Keratinocyte (primary cell): Measurements from ENCODE around the gene EN2. TPM values are rescaled to one million over a fixed set of nuclear protein-coding genes. Genes with fewer than 3 reads are reported as not detected.

Experiments
- DNase-seq: peaks from one replicate; pipeline ENCODE4 v3.0.0-alpha.2; 2011; ENCODE audit warnings: low read depth, missing footprints, low spot score
- FAIRE-seq: peaks from 2 replicates; lab custom pipeline; 2011; peaks lifted over from hg19 to GRCh38; lab: Jason Lieb, UNC
- H2AFZ ChIP-seq: 2 replicates; pipeline ENCODE4 v1.6.0; 2012; ENCODE audit warnings: low read length, control low read depth, inconsistent platforms; ENCODE audit not compliant: control insufficient read depth
- H3K27ac ChIP-seq: 2 replicates; pipeline ENCODE4 v1.5.1; 2011; ENCODE audit warnings: low read length; ENCODE audit not compliant: control insufficient read depth, insufficient read depth
- H3K27me3 ChIP-seq: 3 replicates; pipeline ENCODE4 v1.6.0; 2011; ENCODE audit warnings: low read length; ENCODE audit not compliant: control insufficient read depth, insufficient read depth; ENCODE audit errors: extremely low read depth
- H3K36me3 ChIP-seq, 2 experiments: 2 replicates in 1 of 2; 3 replicates in 1 of 2; pipeline ENCODE4 v1.5.1; 2011; ENCODE audit warnings: low read length in 2 of 2, mild to moderate bottlenecking in 1 of 2; ENCODE audit not compliant: control insufficient read depth in 2 of 2, insufficient read depth in 2 of 2; ENCODE audit errors: extremely low read depth in 1 of 2
- H3K4me1 ChIP-seq: 3 replicates; pipeline ENCODE4 v1.5.1; 2011; ENCODE audit warnings: low read length; ENCODE audit not compliant: control insufficient read depth, insufficient read depth; ENCODE audit errors: extremely low read depth
- H3K4me2 ChIP-seq: 3 replicates; pipeline ENCODE4 v1.6.0; 2011; ENCODE audit warnings: low read depth, low read length; ENCODE audit not compliant: control insufficient read depth, insufficient read depth; ENCODE audit errors: extremely low read depth
- H3K4me3 ChIP-seq, 3 experiments: fragments of 200-600 bp in 1 of 3; sonication (generic) in 1 of 3; 2 replicates in 2 of 3; 3 replicates in 1 of 3; pipeline ENCODE4 v1.5.1; 2011 to 2016; ENCODE audit warnings: low read length in 3 of 3, mild to moderate bottlenecking in 3 of 3, control low read depth in 2 of 3, inconsistent platforms in 1 of 3, low read depth in 1 of 3, mixed read lengths in 1 of 3, mixed run types in 1 of 3, moderate library complexity in 1 of 3; ENCODE audit not compliant: control insufficient read depth in 2 of 3, insufficient read depth in 2 of 3; ENCODE audit errors: extremely low read depth in 1 of 3
- H3K79me2 ChIP-seq: 2 replicates; pipeline ENCODE4 v1.6.0; 2012; ENCODE audit warnings: low read length; ENCODE audit not compliant: control insufficient read depth, insufficient read depth
- H3K9ac ChIP-seq: 3 replicates; pipeline ENCODE4 v1.6.0; 2011; ENCODE audit warnings: low read length; ENCODE audit not compliant: control insufficient read depth, insufficient read depth; ENCODE audit errors: extremely low read depth
- H3K9me1 ChIP-seq: 3 replicates; pipeline ENCODE4 v1.6.0; 2011; ENCODE audit warnings: low read length; ENCODE audit not compliant: control insufficient read depth, insufficient read depth; ENCODE audit errors: extremely low read depth
- H3K9me3 ChIP-seq: 2 replicates; pipeline ENCODE4 v1.5.1; 2012; ENCODE audit warnings: low read depth, low read length; ENCODE audit not compliant: control insufficient read depth
- H4K20me1 ChIP-seq: 3 replicates; pipeline ENCODE4 v1.6.0; 2011; ENCODE audit warnings: low read length; ENCODE audit not compliant: control insufficient read depth, insufficient read depth; ENCODE audit errors: extremely low read depth
- EZH2 ChIP-seq: IDR thresholded peaks from one replicate; pipeline ENCODE4 v1.6.1; 2012; ENCODE audit warnings: inconsistent platforms, mild to moderate bottlenecking, low read length, moderate library complexity
- dilution Hi-C: fragments of 300-500 bp; cut with MboI; formaldehyde crosslinking; loops from one replicate; pipeline ENCODE4 v1.7.0; 2020; ENCODE audit warnings: low sequenced_read_pairs; ENCODE audit not compliant: extremely low pct_ligation_motif_present
- polyA plus RNA-seq, 5 experiments: library from polyadenylated mRNA; depleted of rRNA in 3 of 5; stranded (reverse) in 3 of 5; stranded (forward) in 1 of 5; unstranded in 1 of 5; fragments of >200 nt; gene quantifications; 1 replicate in 1 of 5; 2 replicates in 3 of 5; 3 replicates in 1 of 5; pipeline versions ENCODE4 v1.2.1 to v1.2.3, GENCODE V29; 2011 to 2012; ENCODE audit warnings: missing spikeins in 2 of 5, low read depth in 1 of 5, low replicate concordance in 1 of 5
- TF ChIP-seq, protein P1 (sequence below), 3 experiments: IDR thresholded peaks in 1 of 3; conservative IDR thresholded peaks in 1 of 3; optimal IDR thresholded peaks in 1 of 3; 2 replicates in 2 of 3; 3 replicates in 1 of 3; pipeline versions ENCODE3 to v1.5.1; 2011; ENCODE audit warnings: low read length in 3 of 3, mild to moderate bottlenecking in 3 of 3, moderate library complexity in 2 of 3, control low read depth in 1 of 3, inconsistent platforms in 1 of 3; ENCODE audit not compliant: insufficient read depth in 2 of 3; ENCODE audit errors: extremely low read depth in 1 of 3

Gene EN2
- polyA plus RNA-seq, 1 donor (not counting 4 experiments of a cell fraction or from before 2014, with no cell fraction given): 0.05 TPM

DNA sequence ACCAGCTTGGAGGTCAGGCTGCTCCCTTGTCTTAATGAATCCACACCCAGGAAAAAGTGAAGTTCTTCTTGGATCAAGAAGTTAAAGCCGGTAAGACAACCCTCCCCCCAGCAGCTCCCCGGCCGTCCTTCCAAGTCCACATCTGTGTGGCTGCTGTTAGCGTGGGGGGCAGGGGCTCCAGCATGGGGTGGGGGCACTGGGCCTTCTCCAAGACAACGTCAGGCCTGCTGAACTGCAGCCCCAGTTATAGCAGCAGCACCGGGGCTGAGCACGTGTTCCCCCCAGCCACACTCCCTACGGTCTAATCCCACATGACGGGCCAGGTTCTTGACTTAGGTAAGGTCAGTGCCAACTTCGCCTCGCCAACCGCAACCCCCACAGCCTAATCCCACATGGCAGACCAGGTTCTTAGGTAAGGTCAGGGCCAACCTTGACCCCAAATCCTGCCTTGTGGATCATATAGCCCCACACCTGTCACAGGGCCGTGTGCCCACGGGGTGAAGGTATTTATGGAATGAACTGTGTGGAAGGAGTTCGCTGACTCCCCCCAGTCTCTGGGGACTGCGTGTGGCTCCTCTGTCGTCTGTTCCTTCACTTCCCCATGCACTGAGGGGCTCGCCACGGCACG, 30.4 kb upstream of the EN2 start:
- Histone ChIP-seq H3K27me3 (peaks cover 25% of the 10 kb centered on the region), H3K27ac (no peak overlapping the region), H3K9me3 (no peaks in the 10 kb centered on the region), H3K79me2 (no peaks in the 10 kb centered on the region), H2AFZ (no peak overlapping the region), H4K20me1 (no peaks in the 10 kb centered on the region), H3K4me1 (no peaks in the 10 kb centered on the region), H3K9me1 (no peaks in the 10 kb centered on the region), H3K36me3 (no peaks in the 10 kb centered on the region), H3K4me2 (no peak overlapping the region), H3K9ac (no peak overlapping the region), H3K4me3 (no peak overlapping the region)
- dilution Hi-C loops: no loop called here
- FAIRE-seq (no peak), DNase-seq (no peak)
- TF ChIP-seq, protein P1, sequence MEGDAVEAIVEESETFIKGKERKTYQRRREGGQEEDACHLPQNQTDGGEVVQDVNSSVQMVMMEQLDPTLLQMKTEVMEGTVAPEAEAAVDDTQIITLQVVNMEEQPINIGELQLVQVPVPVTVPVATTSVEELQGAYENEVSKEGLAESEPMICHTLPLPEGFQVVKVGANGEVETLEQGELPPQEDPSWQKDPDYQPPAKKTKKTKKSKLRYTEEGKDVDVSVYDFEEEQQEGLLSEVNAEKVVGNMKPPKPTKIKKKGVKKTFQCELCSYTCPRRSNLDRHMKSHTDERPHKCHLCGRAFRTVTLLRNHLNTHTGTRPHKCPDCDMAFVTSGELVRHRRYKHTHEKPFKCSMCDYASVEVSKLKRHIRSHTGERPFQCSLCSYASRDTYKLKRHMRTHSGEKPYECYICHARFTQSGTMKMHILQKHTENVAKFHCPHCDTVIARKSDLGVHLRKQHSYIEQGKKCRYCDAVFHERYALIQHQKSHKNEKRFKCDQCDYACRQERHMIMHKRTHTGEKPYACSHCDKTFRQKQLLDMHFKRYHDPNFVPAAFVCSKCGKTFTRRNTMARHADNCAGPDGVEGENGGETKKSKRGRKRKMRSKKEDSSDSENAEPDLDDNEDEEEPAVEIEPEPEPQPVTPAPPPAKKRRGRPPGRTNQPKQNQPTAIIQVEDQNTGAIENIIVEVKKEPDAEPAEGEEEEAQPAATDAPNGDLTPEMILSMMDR (optimal IDR thresholded peaks at IDR 0.05 in 1 of 3, IDR thresholded peaks at IDR 0.05 in 1 of 3, conservative IDR thresholded peaks at IDR 0.05 in 1 of 3; ENCODE audit: extremely low read depth in 1 of 3, insufficient read depth in 2 of 3, low read length in 3 of 3): no peak
- no peak for TF ChIP-seq EZH2

DNA sequence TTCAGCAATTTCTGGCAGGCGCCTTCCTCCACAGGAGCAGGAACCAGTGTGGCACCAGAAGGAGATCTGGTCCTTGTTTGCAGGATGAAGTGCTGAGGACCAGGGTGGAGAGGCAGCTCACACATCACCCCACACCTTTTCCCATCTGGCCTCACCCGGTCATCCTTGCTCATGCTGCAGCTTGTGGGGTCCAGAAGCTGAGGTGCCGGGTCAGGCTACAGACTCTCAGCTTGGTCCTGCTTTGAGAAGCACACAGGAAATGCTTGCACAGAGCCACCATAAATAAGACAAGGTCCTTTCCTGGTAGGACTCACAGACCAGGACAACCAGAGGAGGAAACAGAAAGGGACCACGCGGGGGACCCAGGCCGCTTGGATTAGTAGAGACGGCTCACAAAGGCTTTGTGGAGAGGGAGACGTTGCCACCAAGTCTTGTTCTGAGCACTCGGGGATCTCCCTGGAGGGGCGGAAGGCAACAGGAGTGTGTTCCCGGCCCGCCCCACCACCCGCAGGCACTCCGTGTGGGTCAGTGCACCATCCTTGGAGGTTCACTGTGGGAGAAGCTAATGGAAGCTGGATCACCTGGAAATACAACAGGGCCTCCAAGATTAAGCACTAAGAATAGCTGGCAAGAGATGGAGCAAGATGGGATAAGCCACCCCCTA, 29.6 kb upstream of the EN2 start:
- no peak overlapping the region for H3K4me2 ChIP-seq
- peaks cover 25% of the 10 kb centered on the region for H3K27me3 ChIP-seq
- H3K4me1 ChIP-seq: no peaks in the 10 kb centered on the region
- no peaks in the 10 kb centered on the region for H4K20me1 ChIP-seq
- TF ChIP-seq EZH2: no peak
- TF ChIP-seq, protein P1 (optimal IDR thresholded peaks at IDR 0.05 in 1 of 3, IDR thresholded peaks at IDR 0.05 in 1 of 3, conservative IDR thresholded peaks at IDR 0.05 in 1 of 3; ENCODE audit: extremely low read depth in 1 of 3, insufficient read depth in 2 of 3, low read length in 3 of 3): no peak
- no peak overlapping the region for H3K27ac ChIP-seq
- DNase-seq: no peak
- H3K79me2 ChIP-seq: no peaks in the 10 kb centered on the region
- no peaks in the 10 kb centered on the region for H3K9me1 ChIP-seq
- no peaks in the 10 kb centered on the region for H3K9me3 ChIP-seq
- H3K4me3 ChIP-seq: no peak overlapping the region
- dilution Hi-C loops: no loop called here
- no peak for FAIRE-seq
- no peak overlapping the region for H3K9ac ChIP-seq
- H3K36me3 ChIP-seq: no peaks in the 10 kb centered on the region
- H2AFZ ChIP-seq: no peak overlapping the region
